GM12892 (cell line): Measurements from ENCODE around the gene SLC46A2.

Experiments
- DNase-seq: peaks from one replicate; pipeline ENCODE4 v3.0.0; 2011; ENCODE audit not compliant: insufficient read length
- FAIRE-seq: peaks from 2 replicates; lab custom pipeline; 2011; peaks lifted over from hg19 to GRCh38; lab: Jason Lieb, UNC
- POLR2A ChIP-seq: IDR thresholded peaks from 2 replicates; pipeline ENCODE4 v1.6.1; 2011; ENCODE audit warnings: low read depth, low read length, control low read depth
- POLR2AphosphoS5 ChIP-seq: IDR thresholded peaks from 2 replicates; pipeline ENCODE4 v1.6.1; 2011; ENCODE audit warnings: low read depth, low read length, control low read depth
- TAF1 ChIP-seq: IDR thresholded peaks from 2 replicates; pipeline ENCODE4 v1.6.1; 2011; ENCODE audit warnings: low read depth, mild to moderate bottlenecking, control low read depth, low read length, borderline replicate concordance

Gene SLC46A2

DNA sequence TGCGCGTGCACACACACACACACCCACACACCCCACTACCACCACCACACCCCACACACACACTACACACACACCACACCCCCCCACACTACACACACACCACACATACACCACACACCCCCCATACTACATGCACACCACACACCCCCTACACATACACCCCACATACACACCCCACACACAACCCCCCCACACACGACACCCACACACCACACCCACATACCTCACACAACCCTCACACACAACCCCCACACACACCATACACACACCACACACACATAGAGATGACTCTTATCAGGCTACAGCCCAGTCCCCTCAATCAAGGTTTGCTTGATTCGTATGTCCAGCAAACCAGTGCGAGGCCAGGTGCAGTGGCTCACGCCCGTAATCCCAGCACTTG lies 25.7 kb downstream of the SLC46A2 start:
- no peak for DNase-seq
- no peak for FAIRE-seq
- no peak for TF ChIP-seq TAF1

DNA sequence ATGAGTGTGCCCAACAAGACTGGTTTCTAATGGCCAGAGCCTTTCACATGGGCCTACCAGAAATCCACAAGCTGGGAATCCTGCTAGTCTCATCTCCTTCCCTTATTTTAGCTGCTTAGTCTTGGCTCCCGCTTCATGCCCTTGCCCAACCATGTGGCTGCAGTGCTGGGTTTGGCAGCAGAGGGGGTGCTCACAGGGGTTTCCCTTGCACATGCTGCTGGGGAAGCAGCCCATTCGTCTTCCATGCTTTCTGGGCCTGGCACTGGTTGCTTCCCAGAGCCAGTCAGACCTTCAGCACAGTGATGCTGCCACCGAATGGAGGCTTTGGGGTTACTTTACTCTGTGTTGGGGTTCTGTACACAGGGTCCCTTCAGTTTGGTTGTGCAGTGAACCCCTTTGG lies 26.3 kb downstream of the SLC46A2 start:
- DNase-seq: no peak

DNA sequence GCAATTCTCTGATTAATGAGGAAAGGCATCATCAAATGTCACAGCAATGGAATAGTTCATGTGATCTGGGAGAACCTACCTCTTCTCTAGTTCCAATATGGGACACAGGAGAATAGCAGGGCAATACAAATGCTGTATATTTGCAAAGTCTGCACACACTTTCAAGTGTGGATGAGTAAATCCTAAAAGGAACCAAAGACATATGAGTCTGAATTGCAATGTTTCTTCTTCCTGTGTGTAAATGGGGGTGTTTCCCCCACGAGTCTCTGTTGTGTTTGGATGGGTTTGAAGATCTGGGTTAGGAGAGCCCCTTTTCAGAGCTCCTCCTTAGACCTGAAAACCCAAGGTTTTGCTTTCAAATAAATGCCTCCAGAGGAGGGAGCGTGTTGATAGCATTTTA lies 26.9 kb downstream of the SLC46A2 start:
- DNase-seq: no peak
- no peak for FAIRE-seq
- TF ChIP-seq POLR2A (no peak), TAF1 (no peak), POLR2AphosphoS5 (no peak)

More for the DNA sequence above, 26.3 kb downstream of the SLC46A2 start:
- no peak for FAIRE-seq
- TF ChIP-seq TAF1 (no peak), POLR2A (no peak), POLR2AphosphoS5 (no peak)

DNA sequence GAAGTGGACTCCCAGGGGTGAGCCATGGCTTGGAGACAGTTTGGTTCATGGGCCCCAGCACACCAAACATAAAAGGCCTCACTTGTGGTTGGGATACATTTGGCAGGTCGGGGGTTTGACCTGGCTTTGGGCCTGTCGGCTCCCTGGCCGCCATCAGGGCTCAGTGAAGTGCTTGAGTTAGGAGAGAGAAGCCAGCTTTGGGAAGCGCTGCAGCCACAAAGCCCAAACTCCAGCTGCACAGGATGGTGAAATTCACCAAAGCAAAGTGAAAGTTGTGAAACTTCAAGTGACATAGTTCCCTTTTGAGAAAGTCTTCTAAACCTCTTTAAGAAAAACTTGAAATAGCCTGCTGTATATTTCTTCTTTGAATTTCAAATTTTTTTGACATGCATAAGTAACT lies 27.5 kb downstream of the SLC46A2 start:
- no peak for FAIRE-seq
- TF ChIP-seq TAF1 (no peak), POLR2A (no peak), POLR2AphosphoS5 (no peak)
- DNase-seq: no peak

DNA sequence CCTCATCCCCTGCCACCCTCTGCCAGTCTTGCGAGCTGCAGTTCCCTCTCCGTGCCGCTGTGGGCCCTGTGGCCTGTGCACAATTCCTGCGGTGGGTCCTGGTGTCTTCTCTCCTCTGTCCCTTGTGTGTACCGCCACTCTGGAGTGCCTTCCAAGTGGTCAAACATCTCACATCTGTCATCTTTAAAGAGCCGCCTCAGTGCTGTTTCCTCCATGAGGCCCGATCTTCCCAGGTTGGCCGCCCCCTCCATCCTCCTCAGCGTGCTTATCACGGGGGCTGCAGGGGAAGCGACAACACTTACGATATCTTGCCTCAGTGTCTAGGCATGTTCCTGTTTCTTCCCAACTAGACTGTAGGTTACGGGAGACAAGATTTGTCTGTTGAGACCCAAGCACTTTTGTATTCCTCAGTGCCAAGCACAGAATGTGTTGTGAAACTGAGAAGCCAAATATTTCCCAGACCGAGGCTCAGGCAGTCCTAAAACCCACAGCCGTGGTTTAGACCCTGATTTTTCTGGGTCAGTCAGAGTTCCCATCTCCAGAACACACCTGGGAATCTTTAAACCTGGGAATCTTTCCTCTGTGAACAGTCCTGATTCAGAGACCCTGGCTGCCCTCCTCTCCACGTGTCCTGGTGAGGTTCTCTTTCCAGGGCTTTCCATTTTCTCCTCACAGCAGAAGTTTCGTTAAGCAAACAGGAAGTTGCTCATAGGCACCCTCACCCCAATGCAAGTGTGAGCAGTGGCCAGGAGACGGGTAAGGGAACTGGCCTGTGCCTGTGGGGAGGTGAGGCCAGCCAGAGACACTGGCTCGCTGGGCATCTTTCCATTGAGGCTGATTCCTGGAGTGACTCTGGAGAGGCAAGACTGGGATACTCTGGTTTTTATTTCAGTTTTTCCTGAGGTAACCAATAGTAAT lies 28.8 kb downstream of the SLC46A2 start:
- FAIRE-seq: no peak
- TF ChIP-seq POLR2A: no peak
- no peak for TF ChIP-seq POLR2AphosphoS5
- no peak for TF ChIP-seq TAF1
- no peak for DNase-seq

DNA sequence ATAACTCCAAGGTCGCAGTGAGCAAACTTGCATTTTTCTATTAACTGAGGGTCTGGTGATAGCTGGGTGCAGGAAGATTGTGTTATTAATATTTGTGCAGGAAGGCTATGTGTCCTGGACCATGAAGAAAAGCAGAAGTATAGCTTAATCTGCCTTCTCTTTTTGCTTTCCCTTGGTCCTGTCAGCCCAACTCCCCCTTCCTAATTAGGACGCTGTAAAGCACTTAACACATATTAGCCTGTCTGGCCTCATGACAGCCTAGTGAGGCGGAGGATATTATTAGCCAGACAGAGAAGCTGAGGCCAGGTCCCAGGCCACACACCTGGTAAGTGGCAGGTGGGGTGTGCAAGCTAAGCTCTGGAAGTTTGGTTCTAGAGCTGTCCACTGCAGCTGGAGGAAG lies 29.5 kb downstream of the SLC46A2 start:
- no peak for TF ChIP-seq POLR2AphosphoS5
- TF ChIP-seq POLR2A: no peak
- no peak for TF ChIP-seq TAF1
- no peak for FAIRE-seq
- no peak for DNase-seq

DNA sequence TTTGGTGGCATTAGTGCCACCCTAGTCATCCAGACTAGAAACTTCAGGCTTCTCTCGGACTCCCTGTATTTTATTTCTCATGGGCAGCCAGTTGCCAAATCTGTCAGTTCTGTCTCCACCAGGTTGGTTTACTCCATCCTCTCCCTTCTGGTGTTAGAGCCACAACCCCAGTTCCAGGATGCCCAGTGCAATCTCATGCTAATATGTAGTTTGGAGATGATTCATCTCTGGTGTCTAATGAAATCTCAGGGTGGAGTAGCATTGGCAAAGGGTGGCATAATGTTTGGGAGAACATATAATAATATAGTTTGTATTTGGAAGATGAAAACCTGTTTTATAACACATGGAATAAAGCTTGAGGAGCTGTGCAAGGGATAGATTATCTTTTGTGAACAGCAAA lies 30.2 kb downstream of the SLC46A2 start:
- DNase-seq: no peak
- TF ChIP-seq POLR2AphosphoS5 (no peak), POLR2A (no peak), TAF1 (no peak)
- no peak for FAIRE-seq

DNA sequence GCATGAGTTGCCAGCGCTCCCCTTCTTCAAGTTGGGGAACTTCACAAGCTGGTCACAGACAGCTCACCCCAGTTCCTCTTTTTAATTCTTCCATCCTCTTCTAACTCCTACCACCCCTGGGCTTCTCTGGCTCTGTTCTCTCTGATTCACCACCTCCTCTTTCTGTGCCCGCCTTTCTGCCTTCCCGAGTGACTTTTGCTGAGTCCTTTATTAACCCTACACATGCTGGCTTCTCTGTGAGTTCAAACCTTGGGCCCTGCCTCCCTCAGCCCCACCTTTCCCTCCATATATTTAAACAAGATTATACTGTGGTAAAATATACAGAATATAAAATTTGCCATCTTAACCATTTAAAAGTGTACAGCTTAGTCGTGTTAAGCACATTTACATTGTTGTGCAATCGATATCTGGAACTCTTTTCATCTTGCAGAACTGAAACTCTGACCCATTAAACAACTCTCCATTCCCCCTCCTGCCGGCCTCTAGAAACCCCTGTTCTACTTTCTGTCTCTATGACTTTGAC lies 32.0 kb downstream of the SLC46A2 start:
- DNase-seq: no peak
- no peak for TF ChIP-seq POLR2AphosphoS5
- TF ChIP-seq TAF1: no peak
- no peak for TF ChIP-seq POLR2A
- no peak for FAIRE-seq

DNA sequence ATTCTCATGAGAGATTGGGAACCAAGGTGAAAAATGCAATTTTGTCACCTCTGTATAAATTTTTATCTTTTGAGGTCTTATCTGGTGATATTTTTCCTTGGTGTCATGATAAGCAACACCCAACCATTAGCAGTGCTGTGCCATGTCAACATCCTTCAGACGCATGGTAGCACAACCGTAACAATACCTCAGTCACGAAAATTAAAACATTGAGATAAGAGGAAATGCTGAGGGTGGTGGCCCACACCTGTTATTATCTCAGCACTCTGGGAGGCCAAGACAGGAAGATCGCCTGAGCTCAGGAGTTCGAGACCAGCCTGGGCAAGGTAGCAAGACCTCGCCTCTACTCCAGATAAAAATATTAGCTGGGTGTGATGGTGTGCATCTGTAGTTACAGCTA lies 32.7 kb downstream of the SLC46A2 start:
- FAIRE-seq (no peak), DNase-seq (no peak)
- no peak for TF ChIP-seq POLR2AphosphoS5

DNA sequence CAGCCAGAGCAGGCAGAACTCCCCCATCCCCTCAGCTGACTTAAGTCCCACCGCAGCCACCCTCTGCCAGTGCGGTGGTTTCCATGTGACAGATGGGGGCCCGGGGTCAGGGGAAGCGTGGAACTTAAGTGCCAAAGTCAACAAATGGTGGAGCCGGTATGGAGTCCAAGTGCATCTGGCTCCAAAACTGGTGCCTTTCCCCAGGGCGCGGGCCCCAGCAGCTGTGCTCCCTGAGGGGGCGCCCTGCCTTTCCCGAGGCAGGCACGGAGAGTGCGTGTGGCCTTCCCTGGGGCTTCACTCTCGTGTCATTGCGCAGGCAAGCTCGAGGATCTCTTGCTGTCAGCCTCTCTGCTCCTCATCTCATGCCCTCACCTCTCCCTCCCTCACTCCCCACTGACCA lies 33.8 kb downstream of the SLC46A2 start:
- no peak for FAIRE-seq
- no peak for TF ChIP-seq TAF1
- TF ChIP-seq POLR2AphosphoS5: no peak
- TF ChIP-seq POLR2A: no peak
- no peak for DNase-seq

DNA sequence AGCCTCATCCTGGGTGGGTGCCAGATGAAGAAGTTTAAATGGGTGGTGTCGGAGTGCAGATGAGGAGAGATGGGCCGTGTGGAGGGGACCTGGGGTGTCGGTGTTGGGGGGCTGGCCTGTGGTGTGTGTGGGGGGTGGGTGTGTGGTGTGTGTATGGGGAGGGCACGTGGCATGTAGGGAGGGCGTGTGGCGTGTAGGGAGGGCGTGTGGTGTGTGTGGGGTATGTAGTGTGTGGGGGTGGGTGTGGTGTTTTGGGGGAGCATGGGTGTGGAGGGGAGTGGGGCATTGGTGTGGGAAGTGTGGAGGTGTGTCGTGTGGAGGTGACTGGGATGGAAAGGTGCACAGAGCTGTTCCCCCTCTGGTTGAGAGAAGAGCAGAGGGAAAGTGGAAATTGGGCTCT lies 34.5 kb downstream of the SLC46A2 start:
- FAIRE-seq: no peak
- no peak for DNase-seq
- TF ChIP-seq TAF1 (no peak), POLR2A (no peak)

DNA sequence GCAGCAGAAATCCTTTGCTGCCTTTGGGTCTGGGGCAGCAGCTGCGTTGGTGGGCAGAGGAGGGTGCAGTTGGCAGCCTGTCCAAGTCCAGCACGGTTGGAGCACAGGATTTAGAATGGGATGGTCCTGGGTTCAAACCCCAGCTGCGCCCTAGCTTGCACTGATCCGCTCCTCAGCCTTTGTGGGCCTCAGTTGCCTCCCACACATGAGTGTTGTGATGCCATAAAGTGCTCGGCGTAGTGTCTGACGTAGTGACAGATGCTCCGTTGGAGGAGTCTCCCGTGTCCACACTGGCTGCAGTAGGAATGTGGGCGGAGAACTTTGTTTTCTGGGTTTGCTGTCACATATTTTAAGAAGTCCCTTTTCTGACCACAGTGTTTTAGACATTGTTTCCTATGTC lies 36.0 kb downstream of the SLC46A2 start:
- FAIRE-seq (no peak), DNase-seq (no peak)
- no peak for TF ChIP-seq POLR2AphosphoS5
- TF ChIP-seq POLR2A: no peak
- TF ChIP-seq TAF1: no peak
